GM19324 (cell line): ENCODE results near the gene ZNF324.

Experiments
- ATAC-seq: cut with Tn5 transposase; IDR thresholded peaks from one replicate; pipeline ENCODE4 v1.9.1; 2021; ENCODE audit warnings: mild to moderate bottlenecking, moderate library complexity; ENCODE audit not compliant: unreplicated experiment, low FRiP score

The ZNF324 gene

DNA sequence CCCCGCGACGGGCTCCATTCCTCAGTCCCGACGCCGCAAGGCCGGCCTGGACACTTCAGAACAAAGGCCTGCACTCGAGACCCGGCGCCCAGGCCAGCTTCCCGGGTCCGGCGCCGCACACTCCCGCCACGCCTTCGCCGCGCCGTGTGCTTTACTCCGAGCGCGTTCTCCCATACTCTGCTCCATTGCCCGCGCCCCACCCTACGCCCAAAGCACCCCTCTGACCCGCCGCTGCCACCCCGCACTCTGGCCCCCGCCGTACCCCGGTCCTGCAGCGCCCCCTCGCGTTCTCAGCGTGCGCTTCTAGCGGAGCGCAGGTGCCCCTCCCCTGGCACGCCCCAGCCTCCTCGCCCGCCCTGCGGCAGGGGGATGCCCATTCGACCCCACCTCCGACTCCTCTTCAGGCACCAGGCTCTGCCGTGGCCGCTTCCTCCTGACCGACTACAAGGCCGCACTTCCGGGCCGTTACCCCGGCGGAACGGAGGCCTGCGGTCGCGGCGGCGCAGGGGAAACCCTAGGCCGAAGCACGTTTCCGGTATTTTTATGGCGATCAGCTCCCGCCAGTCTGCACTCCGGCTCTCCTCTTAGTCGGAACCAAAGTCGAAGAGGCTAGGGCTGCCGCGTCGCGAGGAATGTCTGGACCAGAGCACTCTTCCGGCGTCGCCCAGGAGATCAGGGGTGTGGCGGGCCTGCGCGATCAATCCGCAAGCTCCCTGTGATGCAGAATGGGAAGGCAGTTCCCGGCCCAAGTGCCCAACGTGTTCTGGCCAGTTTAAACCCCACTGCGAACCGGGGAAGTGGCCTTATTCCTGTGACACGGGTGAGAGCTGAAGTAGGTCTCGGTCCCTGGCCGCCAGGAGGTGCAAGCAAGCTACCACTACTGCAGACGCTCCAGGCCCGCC is 52.7 kb downstream of the ZNF324 start, which contains the start of gene ZBTB45:
Gene ZBTB45 (minus strand): TSS at position 456 of the 902 bp plus-strand sequence. CDS start 2,137 bp downstream, outside the sequence.
- ATAC-seq, result peak; percentile 86

- ATAC-seq, result no peak
These were observed 53.3 kb downstream of the ZNF324 start for GRCh38 chr19:58520257-58520599.

GRCh38 chr19:58521651-58522050 is 54.8 kb downstream of the ZNF324 start:
- no peak for ATAC-seq

- no peak for ATAC-seq
These were observed 55.8 kb downstream of the ZNF324 start for GRCh38 chr19:58522709-58523108.
